Measurements from ENCODE around the gene SMIM45.

The SMIM45 gene

GRCh38 chr22:41951898-41952474, at the start of gene SMIM45:
Gene SMIM45, plus strand, starts transcription at chr22:41952150.
- DNase-seq (ENCODE audit: low read depth), result no peak

- no peak for DNase-seq (ENCODE audit: low read depth)
These were observed 49.0 kb upstream of the SMIM45 start for GRCh38 chr22:41902932-41903421.

- DNase-seq (ENCODE audit: low read depth), result no peak
These were observed 47.2 kb upstream of the SMIM45 start for GRCh38 chr22:41904450-41905410.

- no peak for DNase-seq (ENCODE audit: low read depth)
These were observed 46.3 kb upstream of the SMIM45 start for GRCh38 chr22:41905411-41906202.

- no peak for DNase-seq (ENCODE audit: low read depth)
These were observed 45.1 kb upstream of the SMIM45 start for GRCh38 chr22:41906822-41907221.

GRCh38 chr22:41907436-41908401, 44.2 kb upstream of the SMIM45 start:
- DNase-seq (ENCODE audit: low read depth), result peak; percentile 66

- DNase-seq (ENCODE audit: low read depth), result no peak
These were observed 43.3 kb upstream of the SMIM45 start for GRCh38 chr22:41908411-41909309.

GRCh38 chr22:41909310-41910049, 42.5 kb upstream of the SMIM45 start:
- DNase-seq (ENCODE audit: low read depth), result no peak

GRCh38 chr22:41910050-41911000, 41.6 kb upstream of the SMIM45 start:
- peak; percentile 42 for DNase-seq (ENCODE audit: low read depth)

GRCh38 chr22:41911001-41911611, 40.8 kb upstream of the SMIM45 start:
- no peak for DNase-seq (ENCODE audit: low read depth)

- no peak for DNase-seq (ENCODE audit: low read depth)
These were observed 39.5 kb upstream of the SMIM45 start for GRCh38 chr22:41912338-41913039.

- no peak for DNase-seq (ENCODE audit: low read depth)
These were observed 38.8 kb upstream of the SMIM45 start for GRCh38 chr22:41913040-41913719.

GRCh38 chr22:41913842-41914534, 38.0 kb upstream of the SMIM45 start:
- DNase-seq (ENCODE audit: low read depth), result no peak

- DNase-seq (ENCODE audit: low read depth), result no peak
These were observed 37.3 kb upstream of the SMIM45 start for GRCh38 chr22:41914611-41915034.

- DNase-seq (ENCODE audit: low read depth), result peak; percentile 48
These were observed 36.7 kb upstream of the SMIM45 start, which contains the start of gene SHISA8 for GRCh38 chr22:41915035-41915785. Gene SHISA8, minus strand, starts transcription at chr22:41915074. Its CDS starts 407 bp downstream, at chr22:41914667.

All from ELR (cell line).